Endothelial cell (in vitro differentiated cells): ENCODE results near the gene GSG1L. TPM values are rescaled to one million over a fixed set of nuclear protein-coding genes. Genes with fewer than 3 reads are reported as not detected.

Source experiments
- DNase-seq: peaks from one replicate; pipeline ENCODE4 v3.0.0; 2021; ENCODE audit warnings: low spot score
- H3K27ac Mint-ChIP-seq: one replicate; pipeline ENCODE4 v1.8.0; 2021; ENCODE audit warnings: mixed read lengths, inconsistent platforms; ENCODE audit not compliant: unreplicated experiment
- H3K27me3 Mint-ChIP-seq: one replicate; pipeline ENCODE4 v1.8.0; 2021; ENCODE audit warnings: mild to moderate bottlenecking, moderate library complexity, mixed read lengths, inconsistent platforms; ENCODE audit not compliant: unreplicated experiment
- H3K36me3 Mint-ChIP-seq: one replicate; pipeline ENCODE4 v1.8.0; 2021; ENCODE audit warnings: mild to moderate bottlenecking, low read depth, mixed read lengths, inconsistent platforms; ENCODE audit not compliant: unreplicated experiment
- H3K4me1 Mint-ChIP-seq: one replicate; pipeline ENCODE4 v1.8.0; 2021; ENCODE audit warnings: mild to moderate bottlenecking, mixed read lengths, inconsistent platforms; ENCODE audit not compliant: unreplicated experiment
- H3K4me3 Mint-ChIP-seq: one replicate; pipeline ENCODE4 v1.8.0; 2021; ENCODE audit warnings: mild to moderate bottlenecking, mixed read lengths, inconsistent platforms; ENCODE audit not compliant: unreplicated experiment
- H3K9me3 Mint-ChIP-seq: one replicate; pipeline ENCODE4 v1.8.0; 2021; ENCODE audit warnings: mixed read lengths, inconsistent platforms; ENCODE audit not compliant: unreplicated experiment
- CTCF ChIP-seq: fragments of 200-600 bp; sonication (generic); IDR thresholded peaks from one replicate; pipeline ENCODE4 v1.5.0; 2021; ENCODE audit warnings: antibody characterized with exemption; ENCODE audit not compliant: unreplicated experiment
- total RNA-seq: library from RNA; stranded (reverse); fragmentation: NEBNext Ultra II Directional; extraction: Animal tissue kit (Norgen Biotek cat#: 25700); gene quantifications from one replicate; pipeline ENCODE4 v1.2.1, GENCODE V29; 2021; ENCODE audit not compliant: unreplicated experiment

Gene GSG1L
- total RNA-seq, 1 donor from 2014 or later, result 0.38 TPM

DNA sequence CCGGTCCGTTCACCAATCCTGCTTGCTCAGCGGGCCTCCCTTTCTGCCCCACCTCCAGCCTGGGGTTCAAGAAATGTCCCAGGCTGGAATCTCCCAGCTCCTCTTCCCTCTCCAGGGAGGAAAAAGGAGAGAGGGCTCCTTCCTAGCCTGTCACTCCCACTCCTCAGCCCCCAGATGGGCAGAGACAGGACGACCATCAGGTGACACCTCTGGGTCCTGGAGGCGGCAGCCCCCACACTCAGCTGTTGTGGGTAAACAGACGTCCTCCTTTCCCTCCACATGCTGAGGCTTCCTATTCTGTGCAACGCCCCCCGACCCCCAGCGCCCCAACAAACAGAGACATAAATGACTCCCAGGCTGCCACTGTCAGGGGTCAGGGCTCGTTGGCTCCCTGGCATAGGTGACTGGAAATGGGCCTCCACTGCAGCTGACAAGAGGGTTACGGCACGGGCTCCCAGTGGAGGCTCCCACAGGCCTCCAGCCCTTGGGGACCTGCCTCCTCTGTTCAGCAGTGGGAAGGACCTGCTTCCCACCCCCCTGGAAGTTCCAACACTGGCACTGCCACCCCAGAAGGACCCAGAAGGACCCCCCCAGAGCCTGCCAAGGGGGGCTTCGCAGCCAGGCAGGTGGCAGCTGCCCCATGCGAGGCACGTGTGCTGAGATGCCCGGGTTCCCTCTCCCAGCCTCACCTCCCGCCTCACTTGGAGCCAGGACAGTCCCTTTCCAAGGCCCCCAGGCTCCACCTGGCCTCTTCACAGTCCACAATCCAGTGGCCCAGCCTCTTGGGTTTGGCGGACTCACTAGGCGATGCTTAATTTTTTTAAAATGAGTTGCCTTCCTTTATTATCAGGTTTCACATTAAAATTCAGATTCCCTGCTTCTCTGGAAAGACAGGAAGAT, 281.3 kb downstream of the GSG1L start:
- Mint-ChIP-seq H3K36me3 (no peaks in the 10 kb centered on the region), H3K27ac (no peak overlapping the region), H3K27me3 (peaks cover 2% of the 10 kb centered on the region), H3K9me3 (no peaks in the 10 kb centered on the region), H3K4me1 (no peaks in the 10 kb centered on the region), H3K4me3 (no peak overlapping the region)
- no peak for TF ChIP-seq CTCF
- DNase-seq, result no peak

GRCh38 chr16:27781195-27781524, 282.4 kb downstream of the GSG1L start:
- TF ChIP-seq CTCF, result no peak

GRCh38 chr16:27780468-27781194, 282.9 kb downstream of the GSG1L start:
- Mint-ChIP-seq H3K4me3 (no peak overlapping the region), H3K36me3 (no peaks in the 10 kb centered on the region), H3K9me3 (no peaks in the 10 kb centered on the region), H3K4me1 (no peaks in the 10 kb centered on the region), H3K27me3 (peaks cover 2% of the 10 kb centered on the region), H3K27ac (no peak overlapping the region)
- no peak for DNase-seq
- TF ChIP-seq CTCF, result no peak

More at GRCh38 chr16:27781195-27781524, 282.4 kb downstream of the GSG1L start:
- no peak overlapping the region for H3K4me3 Mint-ChIP-seq
- no peak for DNase-seq
- H3K27ac Mint-ChIP-seq, result no peak overlapping the region
- H3K36me3 Mint-ChIP-seq, result no peaks in the 10 kb centered on the region
- H3K27me3 Mint-ChIP-seq, result peaks cover 2% of the 10 kb centered on the region
- H3K4me1 Mint-ChIP-seq, result no peaks in the 10 kb centered on the region
- no peaks in the 10 kb centered on the region for H3K9me3 Mint-ChIP-seq

GRCh38 chr16:27779641-27780164, 283.8 kb downstream of the GSG1L start:
- Mint-ChIP-seq H3K9me3 (no peaks in the 10 kb centered on the region), H3K4me3 (no peak overlapping the region), H3K4me1 (no peaks in the 10 kb centered on the region), H3K36me3 (no peaks in the 10 kb centered on the region), H3K27ac (no peak overlapping the region), H3K27me3 (peaks cover 2% of the 10 kb centered on the region)
- peak; percentile 75 for DNase-seq
- peak; percentile 40 for TF ChIP-seq CTCF
